ENCODE results near the gene SUFU.

DNA sequence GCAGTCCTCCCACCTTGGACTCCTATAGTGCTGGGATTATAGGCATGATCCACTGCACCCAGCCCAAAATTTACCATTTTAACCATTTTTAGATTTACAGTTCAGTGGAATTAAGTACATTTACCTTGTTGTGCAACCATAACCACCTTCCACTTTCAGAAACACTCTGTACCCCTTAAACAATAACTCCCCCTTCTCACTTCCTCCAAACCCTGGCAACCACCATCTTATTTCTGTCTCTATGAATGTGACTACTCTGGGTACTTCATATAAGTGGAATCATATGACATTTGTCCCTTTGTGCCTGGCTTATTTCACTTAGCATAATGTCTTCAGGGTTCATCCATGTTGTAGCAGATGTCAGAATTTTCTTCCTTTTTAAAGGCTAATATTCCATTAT lies 33.6 kb downstream of the SUFU start:
- TF ChIP-seq CTCF (IDR thresholded peaks at IDR 0.05; ENCODE audit: insufficient read depth, low read length, poor library complexity, severe bottlenecking) = no peak
- TF ChIP-seq EZH2phosphoT487 (conservative IDR thresholded peaks at IDR 0.05; ENCODE audit: low read length) = no peak

All from SU-DHL-6 (cell line).